ENCODE results near the gene GCNA.
"Not testable (repeated sequence)": the region's sequence is repeated elsewhere in the genome, so short reads cannot be mapped to it uniquely, and the experiment has no call there.

The GCNA gene

GRCh38 chrX:71638409-71638808, 60.2 kb downstream of the GCNA start:
- no peak for DNase-seq (ENCODE audit: low spot score)

DNA sequence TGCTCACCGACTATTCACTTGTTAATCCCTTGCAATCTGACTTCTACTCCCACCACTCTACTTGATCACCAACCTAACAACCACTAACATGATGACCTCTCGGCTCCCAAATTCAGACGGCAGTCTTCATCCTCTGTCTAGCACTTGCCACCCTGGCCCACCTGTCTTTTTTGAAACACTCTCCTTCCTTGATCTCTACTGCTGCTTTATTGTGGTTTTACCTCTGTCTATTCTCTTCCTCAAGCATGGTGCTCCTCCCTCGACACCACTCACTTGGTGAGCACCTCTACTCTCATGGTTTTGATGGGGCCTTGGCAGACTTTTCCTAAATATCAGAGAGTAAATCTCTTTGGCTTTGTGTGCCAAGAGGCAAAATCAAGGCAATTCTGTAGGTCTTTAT, 61.8 kb downstream of the GCNA start:
- DNase-seq (ENCODE audit: low spot score) = no peak

GRCh38 chrX:71644406-71644805, 66.2 kb downstream of the GCNA start:
- DNase-seq (ENCODE audit: low spot score) = not testable (repeated sequence)

- no peak for DNase-seq (ENCODE audit: low spot score)
Measured at GRCh38 chrX:71650333-71650969, 72.2 kb downstream of the GCNA start.

DNA sequence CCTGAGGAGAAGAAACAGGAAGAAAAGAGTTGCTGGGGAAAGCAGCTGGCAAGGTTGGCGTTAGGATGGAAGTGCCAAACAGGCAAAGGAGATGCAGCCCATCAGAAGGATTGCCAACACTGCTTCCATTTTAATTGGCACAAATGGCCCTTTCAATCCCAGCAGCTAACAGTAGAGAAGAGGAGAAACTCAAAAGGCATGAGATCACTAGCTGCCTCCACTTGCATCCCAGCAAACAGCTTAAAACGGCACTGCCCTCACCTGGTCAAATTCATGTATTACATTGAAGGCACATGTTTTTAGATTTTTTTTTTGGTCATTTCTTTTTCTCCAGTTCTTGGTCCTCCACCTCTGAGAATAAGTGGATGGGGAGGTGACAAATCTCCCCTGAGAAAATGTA, 74.2 kb downstream of the GCNA start:
- DNase-seq (ENCODE audit: low spot score) = no peak

DNA sequence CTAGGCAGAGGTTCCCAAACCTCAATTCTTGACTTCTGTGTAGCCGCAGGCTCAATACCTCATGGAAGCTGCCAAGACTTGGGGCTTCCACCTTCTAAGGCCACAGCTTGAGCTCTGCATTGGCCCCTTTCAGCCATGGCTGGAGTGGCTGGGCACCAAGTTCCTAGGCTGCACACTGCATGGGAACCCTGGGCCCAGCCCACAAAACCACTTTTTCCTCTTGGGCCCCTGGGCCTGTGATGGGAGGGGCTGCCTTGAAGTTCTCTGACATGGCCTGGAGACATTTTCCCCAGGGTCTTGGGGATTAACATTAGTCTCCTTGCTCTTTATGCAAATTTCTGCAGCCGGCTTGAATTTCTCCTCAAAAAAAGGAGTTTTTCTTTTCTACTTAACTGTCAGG, 75.1 kb downstream of the GCNA start:
- no peak for DNase-seq (ENCODE audit: low spot score)

DNA sequence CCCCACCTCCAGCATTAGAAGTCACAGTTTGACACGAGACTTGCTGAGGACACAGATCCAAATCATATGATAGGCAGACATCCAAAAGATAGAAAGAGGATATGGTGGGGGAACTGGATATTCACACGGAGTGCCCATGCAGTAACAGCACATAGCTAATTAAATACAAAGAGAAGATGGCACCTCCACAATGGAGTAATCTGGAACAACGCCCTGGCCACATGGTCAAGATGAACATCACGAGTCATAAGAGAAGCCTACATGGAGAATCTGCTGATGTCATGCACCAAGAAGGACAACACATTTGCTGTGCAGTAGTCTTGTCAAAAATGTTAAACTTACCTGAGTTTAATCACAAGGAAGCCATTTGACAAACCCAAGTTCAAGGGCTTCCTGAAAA, 79.0 kb downstream of the GCNA start:
- DNase-seq (ENCODE audit: low spot score) = no peak

GRCh38 chrX:71659342-71659741, 81.1 kb downstream of the GCNA start:
- no peak for DNase-seq (ENCODE audit: low spot score)

GRCh38 chrX:71659959-71660358, 81.7 kb downstream of the GCNA start:
- no peak for DNase-seq (ENCODE audit: low spot score)

GRCh38 chrX:71660562-71661416, 82.6 kb downstream of the GCNA start:
- DNase-seq (ENCODE audit: low spot score) = no peak

- DNase-seq (ENCODE audit: low spot score) = no peak
Measured at GRCh38 chrX:71661919-71662318, 83.7 kb downstream of the GCNA start.

GRCh38 chrX:71662654-71663053, 84.4 kb downstream of the GCNA start:
- not testable (repeated sequence) for DNase-seq (ENCODE audit: low spot score)

All from left forelimb (tissue), 1 donor.